Measurements from ENCODE around the gene SNX8.

DNA sequence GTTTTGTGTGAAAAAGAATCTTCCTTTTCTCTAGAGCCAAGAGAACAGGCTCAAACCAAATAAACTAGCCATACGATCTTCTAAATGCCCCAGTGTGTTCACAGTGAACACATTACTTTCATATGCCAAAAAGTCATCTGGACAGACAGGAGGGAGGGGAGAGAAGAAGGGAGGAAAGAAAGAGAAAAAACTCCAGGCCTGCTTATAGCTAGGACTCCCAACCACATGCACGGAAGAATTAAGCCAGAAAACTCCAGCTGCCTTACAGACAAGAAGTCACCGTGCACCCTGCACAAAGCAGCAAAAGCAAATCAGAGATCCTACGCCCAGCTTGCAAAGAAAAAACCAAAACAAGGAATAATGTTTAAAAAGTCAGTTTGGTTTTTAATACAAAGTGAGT is 34.3 kb downstream of the SNX8 start:
- TF ChIP-seq, protein P1, sequence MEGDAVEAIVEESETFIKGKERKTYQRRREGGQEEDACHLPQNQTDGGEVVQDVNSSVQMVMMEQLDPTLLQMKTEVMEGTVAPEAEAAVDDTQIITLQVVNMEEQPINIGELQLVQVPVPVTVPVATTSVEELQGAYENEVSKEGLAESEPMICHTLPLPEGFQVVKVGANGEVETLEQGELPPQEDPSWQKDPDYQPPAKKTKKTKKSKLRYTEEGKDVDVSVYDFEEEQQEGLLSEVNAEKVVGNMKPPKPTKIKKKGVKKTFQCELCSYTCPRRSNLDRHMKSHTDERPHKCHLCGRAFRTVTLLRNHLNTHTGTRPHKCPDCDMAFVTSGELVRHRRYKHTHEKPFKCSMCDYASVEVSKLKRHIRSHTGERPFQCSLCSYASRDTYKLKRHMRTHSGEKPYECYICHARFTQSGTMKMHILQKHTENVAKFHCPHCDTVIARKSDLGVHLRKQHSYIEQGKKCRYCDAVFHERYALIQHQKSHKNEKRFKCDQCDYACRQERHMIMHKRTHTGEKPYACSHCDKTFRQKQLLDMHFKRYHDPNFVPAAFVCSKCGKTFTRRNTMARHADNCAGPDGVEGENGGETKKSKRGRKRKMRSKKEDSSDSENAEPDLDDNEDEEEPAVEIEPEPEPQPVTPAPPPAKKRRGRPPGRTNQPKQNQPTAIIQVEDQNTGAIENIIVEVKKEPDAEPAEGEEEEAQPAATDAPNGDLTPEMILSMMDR (IDR thresholded peaks at IDR 0.05): no peak
- TF ChIP-seq EZH2 (IDR thresholded peaks at IDR 0.05; ENCODE audit: borderline replicate concordance, insufficient read depth, low read depth, low read length, poor library complexity, severe bottlenecking): no peak

Measured in B cell (primary cell).